ENCODE data around the gene TECTB.

TECTB gene

DNA sequence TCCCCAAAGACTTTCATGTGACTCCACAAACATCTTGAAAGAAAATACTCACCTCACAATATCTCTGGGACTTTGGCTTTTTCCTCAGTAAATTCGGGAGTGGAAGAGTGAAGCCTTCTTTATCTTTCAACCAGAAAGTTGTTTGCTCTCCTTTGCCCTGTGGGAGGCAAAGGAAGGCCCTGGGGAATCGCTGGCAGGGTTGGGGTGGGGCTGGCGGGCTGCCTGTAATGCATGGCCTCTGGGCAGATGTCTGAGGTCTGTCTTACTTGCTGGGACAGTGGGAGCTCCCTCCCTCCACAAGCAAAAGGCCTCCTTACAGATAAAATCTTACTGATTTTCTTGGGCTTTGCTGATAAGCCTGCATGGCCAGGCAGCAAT is 24.9 kb downstream of the TECTB start:
- no peaks in the 10 kb centered on the region for H3K36me3 ChIP-seq (ENCODE audit: control insufficient read depth in 2 of 2, insufficient read depth in 1 of 2, low read length in 2 of 2)
- no peaks in the 10 kb centered on the region for H3K9me3 ChIP-seq (ENCODE audit: control insufficient read depth, insufficient read depth, low read depth, low read length)
- no peak for TF ChIP-seq ZNF335 (tag by site-specific recombination; conservative IDR thresholded peaks at IDR 0.05)
- TF ChIP-seq OVOL3 (tag by site-specific recombination; IDR thresholded peaks at IDR 0.05): no peak
- TF ChIP-seq ZNF140 (tag by site-specific recombination; IDR thresholded peaks at IDR 0.05): no peak
- TF ChIP-seq, protein P1, sequence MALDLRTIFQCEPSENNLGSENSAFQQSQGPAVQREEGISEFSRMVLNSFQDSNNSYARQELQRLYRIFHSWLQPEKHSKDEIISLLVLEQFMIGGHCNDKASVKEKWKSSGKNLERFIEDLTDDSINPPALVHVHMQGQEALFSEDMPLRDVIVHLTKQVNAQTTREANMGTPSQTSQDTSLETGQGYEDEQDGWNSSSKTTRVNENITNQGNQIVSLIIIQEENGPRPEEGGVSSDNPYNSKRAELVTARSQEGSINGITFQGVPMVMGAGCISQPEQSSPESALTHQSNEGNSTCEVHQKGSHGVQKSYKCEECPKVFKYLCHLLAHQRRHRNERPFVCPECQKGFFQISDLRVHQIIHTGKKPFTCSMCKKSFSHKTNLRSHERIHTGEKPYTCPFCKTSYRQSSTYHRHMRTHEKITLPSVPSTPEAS (tag by site-specific recombination; IDR thresholded peaks at IDR 0.05): no peak
- TF ChIP-seq ZNF37A (tag by site-specific recombination; IDR thresholded peaks at IDR 0.05): no peak
- no peak for TF ChIP-seq SP7 (tag by site-specific recombination; IDR thresholded peaks at IDR 0.05)
- TF ChIP-seq, protein P2, sequence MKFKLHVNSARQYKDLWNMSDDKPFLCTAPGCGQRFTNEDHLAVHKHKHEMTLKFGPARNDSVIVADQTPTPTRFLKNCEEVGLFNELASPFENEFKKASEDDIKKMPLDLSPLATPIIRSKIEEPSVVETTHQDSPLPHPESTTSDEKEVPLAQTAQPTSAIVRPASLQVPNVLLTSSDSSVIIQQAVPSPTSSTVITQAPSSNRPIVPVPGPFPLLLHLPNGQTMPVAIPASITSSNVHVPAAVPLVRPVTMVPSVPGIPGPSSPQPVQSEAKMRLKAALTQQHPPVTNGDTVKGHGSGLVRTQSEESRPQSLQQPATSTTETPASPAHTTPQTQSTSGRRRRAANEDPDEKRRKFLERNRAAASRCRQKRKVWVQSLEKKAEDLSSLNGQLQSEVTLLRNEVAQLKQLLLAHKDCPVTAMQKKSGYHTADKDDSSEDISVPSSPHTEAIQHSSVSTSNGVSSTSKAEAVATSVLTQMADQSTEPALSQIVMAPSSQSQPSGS (tag by site-specific recombination; IDR thresholded peaks at IDR 0.05; ENCODE audit: low read depth): no peak
- no peak for TF ChIP-seq TCF7L2 (IDR thresholded peaks at IDR 0.05; ENCODE audit: borderline replicate concordance, low read depth, low read length)
- TF ChIP-seq ZNF624 (tag by site-specific recombination; IDR thresholded peaks at IDR 0.05): no peak
- TF ChIP-seq KLF10 (tag by site-specific recombination; IDR thresholded peaks at IDR 0.05): no peak
- TF ChIP-seq MZF1 (tag by site-specific recombination; IDR thresholded peaks at IDR 0.05; ENCODE audit: borderline replicate concordance): no peak
- TF ChIP-seq ZNF792 (tag by site-specific recombination; IDR thresholded peaks at IDR 0.05): no peak
- TF ChIP-seq ZFP69B (tag by site-specific recombination; IDR thresholded peaks at IDR 0.05): no peak
- TF ChIP-seq, protein P3, sequence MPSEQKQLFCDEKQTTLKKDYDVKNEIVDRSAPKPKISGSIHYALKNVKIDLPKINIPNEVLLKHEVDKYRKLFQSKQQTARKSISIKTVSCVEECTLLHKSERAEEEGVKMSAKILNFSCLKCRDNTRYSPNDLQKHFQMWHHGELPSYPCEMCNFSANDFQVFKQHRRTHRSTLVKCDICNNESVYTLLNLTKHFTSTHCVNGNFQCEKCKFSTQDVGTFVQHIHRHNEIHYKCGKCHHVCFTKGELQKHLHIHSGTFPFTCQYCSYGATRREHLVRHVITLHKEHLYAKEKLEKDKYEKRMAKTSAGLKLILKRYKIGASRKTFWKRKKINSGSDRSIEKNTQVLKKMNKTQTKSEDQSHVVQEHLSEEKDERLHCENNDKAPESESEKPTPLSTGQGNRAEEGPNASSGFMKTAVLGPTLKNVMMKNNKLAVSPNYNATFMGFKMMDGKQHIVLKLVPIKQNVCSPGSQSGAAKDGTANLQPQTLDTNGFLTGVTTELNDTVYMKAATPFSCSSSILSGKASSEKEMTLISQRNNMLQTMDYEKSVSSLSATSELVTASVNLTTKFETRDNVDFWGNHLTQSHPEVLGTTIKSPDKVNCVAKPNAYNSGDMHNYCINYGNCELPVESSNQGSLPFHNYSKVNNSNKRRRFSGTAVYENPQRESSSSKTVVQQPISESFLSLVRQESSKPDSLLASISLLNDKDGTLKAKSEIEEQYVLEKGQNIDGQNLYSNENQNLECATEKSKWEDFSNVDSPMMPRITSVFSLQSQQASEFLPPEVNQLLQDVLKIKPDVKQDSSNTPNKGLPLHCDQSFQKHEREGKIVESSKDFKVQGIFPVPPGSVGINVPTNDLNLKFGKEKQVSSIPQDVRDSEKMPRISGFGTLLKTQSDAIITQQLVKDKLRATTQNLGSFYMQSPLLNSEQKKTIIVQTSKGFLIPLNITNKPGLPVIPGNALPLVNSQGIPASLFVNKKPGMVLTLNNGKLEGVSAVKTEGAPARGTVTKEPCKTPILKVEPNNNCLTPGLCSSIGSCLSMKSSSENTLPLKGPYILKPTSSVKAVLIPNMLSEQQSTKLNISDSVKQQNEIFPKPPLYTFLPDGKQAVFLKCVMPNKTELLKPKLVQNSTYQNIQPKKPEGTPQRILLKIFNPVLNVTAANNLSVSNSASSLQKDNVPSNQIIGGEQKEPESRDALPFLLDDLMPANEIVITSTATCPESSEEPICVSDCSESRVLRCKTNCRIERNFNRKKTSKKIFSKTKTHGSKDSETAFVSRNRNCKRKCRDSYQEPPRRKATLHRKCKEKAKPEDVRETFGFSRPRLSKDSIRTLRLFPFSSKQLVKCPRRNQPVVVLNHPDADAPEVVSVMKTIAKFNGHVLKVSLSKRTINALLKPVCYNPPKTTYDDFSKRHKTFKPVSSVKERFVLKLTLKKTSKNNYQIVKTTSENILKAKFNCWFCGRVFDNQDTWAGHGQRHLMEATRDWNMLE (tag by site-specific recombination; conservative IDR thresholded peaks at IDR 0.05; ENCODE audit: low read depth): no peak
- TF ChIP-seq, protein P4, sequence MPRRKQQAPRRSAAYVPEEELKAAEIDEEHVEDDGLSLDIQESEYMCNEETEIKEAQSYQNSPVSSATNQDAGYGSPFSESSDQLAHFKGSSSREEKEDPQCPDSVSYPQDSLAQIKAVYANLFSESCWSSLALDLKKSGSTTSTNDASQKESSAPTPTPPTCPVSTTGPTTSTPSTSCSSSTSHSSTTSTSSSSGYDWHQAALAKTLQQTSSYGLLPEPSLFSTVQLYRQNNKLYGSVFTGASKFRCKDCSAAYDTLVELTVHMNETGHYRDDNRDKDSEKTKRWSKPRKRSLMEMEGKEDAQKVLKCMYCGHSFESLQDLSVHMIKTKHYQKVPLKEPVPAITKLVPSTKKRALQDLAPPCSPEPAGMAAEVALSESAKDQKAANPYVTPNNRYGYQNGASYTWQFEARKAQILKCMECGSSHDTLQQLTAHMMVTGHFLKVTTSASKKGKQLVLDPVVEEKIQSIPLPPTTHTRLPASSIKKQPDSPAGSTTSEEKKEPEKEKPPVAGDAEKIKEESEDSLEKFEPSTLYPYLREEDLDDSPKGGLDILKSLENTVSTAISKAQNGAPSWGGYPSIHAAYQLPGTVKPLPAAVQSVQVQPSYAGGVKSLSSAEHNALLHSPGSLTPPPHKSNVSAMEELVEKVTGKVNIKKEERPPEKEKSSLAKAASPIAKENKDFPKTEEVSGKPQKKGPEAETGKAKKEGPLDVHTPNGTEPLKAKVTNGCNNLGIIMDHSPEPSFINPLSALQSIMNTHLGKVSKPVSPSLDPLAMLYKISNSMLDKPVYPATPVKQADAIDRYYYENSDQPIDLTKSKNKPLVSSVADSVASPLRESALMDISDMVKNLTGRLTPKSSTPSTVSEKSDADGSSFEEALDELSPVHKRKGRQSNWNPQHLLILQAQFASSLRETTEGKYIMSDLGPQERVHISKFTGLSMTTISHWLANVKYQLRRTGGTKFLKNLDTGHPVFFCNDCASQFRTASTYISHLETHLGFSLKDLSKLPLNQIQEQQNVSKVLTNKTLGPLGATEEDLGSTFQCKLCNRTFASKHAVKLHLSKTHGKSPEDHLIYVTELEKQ (tag by site-specific recombination; IDR thresholded peaks at IDR 0.05; ENCODE audit: borderline replicate concordance): no peak
- no peak for TF ChIP-seq ZSCAN16 (tag by site-specific recombination; IDR thresholded peaks at IDR 0.05)
- TF ChIP-seq ZNF544 (tag by site-specific recombination; IDR thresholded peaks at IDR 0.05): no peak
- TF ChIP-seq ZNF776 (tag by site-specific recombination; IDR thresholded peaks at IDR 0.05; ENCODE audit: borderline replicate concordance): no peak
- TF ChIP-seq ZNF221 (tag by site-specific recombination; IDR thresholded peaks at IDR 0.05; ENCODE audit: borderline replicate concordance): no peak
- TF ChIP-seq ZBTB7A (tag by site-specific recombination; IDR thresholded peaks at IDR 0.05; ENCODE audit: low read depth): no peak
- ChIA-PET CTCF (interaction anchor here (0.5 to 2.3 kb wide), 37 partner anchors 8 to 352 kb away, joined by 3 to 12 read pairs (median 4); no protein-coding TSS in a partner anchor), POLR2A (no interaction called here)
- H3K4me3 ChIP-seq (ENCODE audit: low read depth, low read length): no peak overlapping the region
- H3K27ac ChIP-seq (ENCODE audit: extremely low read depth, low read depth, low read length): no peak overlapping the region
- no peaks in the 10 kb centered on the region for H3K4me1 ChIP-seq (ENCODE audit: control insufficient read depth, insufficient read depth, low read length)

Measured in HEK293 (cell line).